ENCODE data around the gene CXCL17.

CXCL17 gene

DNA sequence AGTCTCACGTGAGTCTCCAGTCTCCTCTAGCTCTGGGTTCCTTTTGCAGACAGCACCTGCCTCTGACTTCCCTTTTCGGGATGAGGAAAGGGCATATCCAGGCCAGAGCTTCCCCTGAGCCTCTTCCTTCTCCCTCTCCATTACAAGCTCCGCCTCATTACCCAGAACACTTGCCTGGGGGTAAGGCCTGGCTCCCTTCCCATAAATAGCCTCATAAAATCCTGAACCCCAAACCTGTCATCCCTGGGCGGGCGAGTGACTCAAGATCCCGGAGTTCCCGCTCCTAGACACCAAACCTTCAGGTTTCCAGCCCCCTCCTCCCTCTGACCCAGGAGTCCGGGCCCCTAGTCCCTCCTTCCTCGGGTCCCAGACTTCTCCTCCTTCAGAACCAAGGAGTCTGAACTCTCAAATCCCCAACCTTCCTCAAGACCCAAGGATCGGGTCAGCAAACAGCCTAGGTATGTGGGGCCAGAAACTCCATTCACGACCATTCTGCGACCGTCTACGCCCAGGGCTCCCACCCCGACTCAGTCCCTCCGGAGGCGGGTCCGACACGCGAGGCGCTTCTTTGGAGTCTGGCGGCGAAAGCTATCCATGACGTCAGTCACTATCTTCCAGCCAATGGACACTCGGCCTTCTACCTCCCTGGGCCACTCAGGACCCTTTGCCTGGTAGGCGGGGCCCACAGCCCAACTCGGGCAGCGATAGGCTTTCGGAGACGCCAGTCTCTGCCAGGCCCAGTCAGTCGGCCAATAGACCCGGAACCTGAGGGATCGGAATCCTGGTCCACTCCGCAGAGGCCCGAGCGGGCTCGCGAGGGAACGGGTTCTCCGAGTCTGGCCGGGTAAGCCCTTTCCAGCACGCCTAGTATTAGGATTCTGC, 46.1 kb downstream of the CXCL17 start:
- DNase-seq = peak; percentile 90

GRCh38 chr19:42394751-42395150, 48.0 kb downstream of the CXCL17 start:
- DNase-seq = no peak

DNA sequence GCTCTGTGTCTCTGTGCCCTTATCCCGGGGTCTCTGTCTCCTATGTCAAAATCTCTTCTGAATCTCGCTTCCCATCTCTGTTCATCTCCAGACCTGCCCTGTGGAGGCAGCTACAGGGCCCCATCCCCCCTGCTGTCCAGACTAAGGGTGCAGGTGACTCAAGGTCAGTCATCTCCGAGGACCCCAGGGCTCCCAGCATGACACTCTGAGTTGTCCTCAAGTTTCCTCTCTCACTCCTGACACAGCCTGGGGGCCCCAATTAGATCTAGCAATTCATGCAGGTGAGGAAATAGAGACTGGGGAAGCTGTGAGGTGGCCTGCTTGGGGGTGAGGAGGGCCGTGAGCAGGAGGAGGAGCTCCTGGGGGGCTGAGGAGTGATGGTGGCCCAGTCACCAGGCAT, 50.6 kb downstream of the CXCL17 start:
- DNase-seq = no peak

DNA sequence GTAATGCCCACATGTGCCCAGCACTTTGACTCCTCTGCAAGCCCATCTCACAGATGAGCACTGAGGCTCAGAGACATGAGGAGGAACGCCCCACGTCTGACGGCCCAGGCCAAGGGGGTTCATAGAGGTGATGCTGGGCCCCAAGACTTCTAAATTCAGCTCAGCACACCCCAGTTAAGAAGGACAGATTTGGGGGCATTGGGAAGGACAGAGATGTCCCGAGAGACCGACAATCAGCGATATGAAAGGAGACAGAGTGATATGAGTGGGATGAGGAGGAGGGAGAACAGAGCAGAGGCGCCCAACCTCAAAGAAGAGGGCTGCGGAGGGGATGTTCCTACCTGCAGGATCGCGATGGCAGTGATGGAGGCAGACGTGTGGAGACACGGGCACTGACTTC, 52.8 kb downstream of the CXCL17 start, which contains the start of gene CNFN:
Gene CNFN (minus strand): TSS at position 399 of the 400 bp plus-strand sequence. CDS start 1,260 bp downstream, outside the sequence.
- no peak for DNase-seq

DNA sequence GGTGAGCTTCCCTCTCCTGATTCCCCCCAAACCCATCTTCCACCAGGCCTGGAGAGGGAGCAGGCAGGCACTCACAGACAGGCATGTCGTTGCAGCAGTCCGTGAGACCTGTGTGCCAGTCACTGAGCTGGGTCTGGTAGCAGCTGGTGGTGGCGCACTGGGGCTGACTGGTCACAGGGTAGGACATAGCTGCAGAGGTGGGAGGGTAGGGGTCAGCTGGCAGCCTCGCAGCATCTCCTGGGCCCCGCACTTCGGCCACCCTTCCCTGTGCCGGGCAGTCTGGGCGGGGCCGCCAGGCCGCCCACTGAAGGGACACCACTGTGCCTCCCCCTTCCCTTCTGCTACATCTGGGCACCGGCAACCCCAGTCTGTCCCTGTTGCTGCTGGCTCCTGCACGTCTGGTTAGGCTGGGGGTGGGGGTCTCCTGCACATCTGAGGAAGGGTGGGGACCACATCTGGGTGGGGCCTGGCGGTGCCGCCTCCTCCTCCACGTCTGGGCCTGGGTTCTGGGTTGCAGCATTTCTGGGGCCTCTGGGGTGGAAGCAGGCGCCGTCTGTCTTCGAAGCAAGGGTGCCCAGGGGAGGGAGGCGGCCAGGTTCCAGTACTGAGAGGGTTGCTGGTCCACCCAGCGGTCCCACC, 53.8 kb downstream of the CXCL17 start:
- no peak for DNase-seq

GRCh38 chr19:42386974-42387707, 55.6 kb downstream of the CXCL17 start:
- peak; percentile 68 for DNase-seq

DNA sequence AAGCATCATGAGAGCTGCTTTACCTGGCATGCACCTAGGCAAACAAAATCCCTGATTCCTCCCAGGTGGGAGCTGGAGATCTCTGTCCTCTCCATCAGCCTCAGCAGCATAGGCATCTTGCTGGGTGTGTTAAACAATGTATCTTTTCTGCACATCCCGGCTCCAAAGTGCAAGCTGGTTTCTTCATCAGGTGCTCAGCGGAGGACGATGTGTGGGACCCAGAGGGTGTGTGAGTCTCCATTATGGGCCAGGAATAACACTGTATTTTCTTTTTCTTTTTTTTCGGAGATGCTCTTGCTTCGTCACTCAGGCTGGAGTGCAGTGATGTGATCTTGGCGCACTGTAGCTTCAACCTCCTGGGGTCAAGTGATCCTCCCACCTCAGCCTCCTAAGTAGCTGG, 62.6 kb downstream of the CXCL17 start:
- no peak for DNase-seq

Measured in activated CD8-positive, alpha-beta memory T cell treated with anti-CD3 and anti-CD28 coated beads, Interleukin-2, amount 50 U/mL, for 4 hours (primary cell).